Activated CD4-positive, alpha-beta T cell treated with anti-CD3 and anti-CD28 coated beads, Interleukin-2, amount 50 U/mL, for 48 hours (primary cell): ENCODE data around the gene PRKN.

ENCODE experiments used
- DNase-seq, 2 experiments: peaks; one replicate each; pipeline ENCODE4 v3.0.0-alpha.2; 2020

The PRKN gene

GRCh38 chr6:161564952-161565351 is 1162.6 kb downstream of the PRKN start:
- no peak for DNase-seq

GRCh38 chr6:161561908-161562307 is 1165.7 kb downstream of the PRKN start:
- no peak for DNase-seq

- no peak for DNase-seq
These were observed 1170.0 kb downstream of the PRKN start for GRCh38 chr6:161557333-161558107.

- DNase-seq, result no peak
These were observed 1172.7 kb downstream of the PRKN start for GRCh38 chr6:161554883-161555282.

GRCh38 chr6:161549977-161550655 is 1177.5 kb downstream of the PRKN start:
- DNase-seq, result no peak

- no peak for DNase-seq
These were observed 1178.8 kb downstream of the PRKN start for GRCh38 chr6:161548713-161549296.

- no peak for DNase-seq
These were observed 1179.9 kb downstream of the PRKN start for GRCh38 chr6:161547617-161548016.

GRCh38 chr6:161546632-161547031 is 1180.9 kb downstream of the PRKN start:
- DNase-seq, result no peak

GRCh38 chr6:161545741-161546140 is 1181.8 kb downstream of the PRKN start:
- no peak for DNase-seq

- no peak for DNase-seq
These were observed 1182.6 kb downstream of the PRKN start for GRCh38 chr6:161544801-161545480.

GRCh38 chr6:161543684-161544309 is 1183.8 kb downstream of the PRKN start:
- no peak for DNase-seq

- no peak for DNase-seq
These were observed 1185.1 kb downstream of the PRKN start for GRCh38 chr6:161542346-161542980.

GRCh38 chr6:161540532-161540931 is 1187.0 kb downstream of the PRKN start:
- no peak for DNase-seq

GRCh38 chr6:161536224-161536630 is 1191.3 kb downstream of the PRKN start:
- DNase-seq, result no peak

- no peak for DNase-seq
These were observed 1193.2 kb downstream of the PRKN start for GRCh38 chr6:161534264-161534873.

- DNase-seq, result no peak
These were observed 1194.3 kb downstream of the PRKN start for GRCh38 chr6:161533266-161533665.

GRCh38 chr6:161532536-161532935 is 1195.0 kb downstream of the PRKN start:
- no peak for DNase-seq

- DNase-seq, result no peak
These were observed 1200.8 kb downstream of the PRKN start for GRCh38 chr6:161526794-161527193.

GRCh38 chr6:161523362-161523761 is 1204.2 kb downstream of the PRKN start:
- DNase-seq, result no peak

- DNase-seq, result no peak
These were observed 1205.3 kb downstream of the PRKN start for GRCh38 chr6:161522276-161522675.

GRCh38 chr6:161511447-161512095 is 1216.0 kb downstream of the PRKN start:
- no peak for DNase-seq
